OCI-LY1 (cell line): Measurements from ENCODE around the gene SLC4A2.

Source experiments
- H2AFZ ChIP-seq: fragments of 200-600 bp; sonication (generic), shearing (Covaris generic); 2 replicates; pipeline ENCODE4 v1.6.0; 2014; ENCODE audit warnings: antibody characterized with exemption, mild to moderate bottlenecking, low read length
- H3F3A ChIP-seq: fragments of 200-600 bp; sonication (generic), shearing (Covaris generic); 2 replicates; pipeline ENCODE4 v1.6.0; 2014; ENCODE audit warnings: mild to moderate bottlenecking, antibody characterized with exemption, low read length, moderate library complexity; ENCODE audit not compliant: insufficient read depth
- H3K27ac ChIP-seq: fragments of 200-600 bp; sonication (generic); 2 replicates; pipeline ENCODE4 v1.5.1; 2014; ENCODE audit warnings: low read length, mixed run types, mild to moderate bottlenecking, low read depth; ENCODE audit not compliant: poor library complexity, severe bottlenecking
- H3K27me3 ChIP-seq: fragments of 200-600 bp; sonication (generic); 2 replicates; pipeline ENCODE4 v1.6.0; 2014; ENCODE audit warnings: antibody characterized with exemption, mild to moderate bottlenecking, low read length, moderate library complexity; ENCODE audit not compliant: insufficient read depth
- H3K36me3 ChIP-seq: fragments of 200-600 bp; sonication (generic); 2 replicates; pipeline ENCODE4 v1.6.1; 2014; ENCODE audit warnings: mild to moderate bottlenecking, antibody characterized with exemption, low read length, moderate library complexity, mixed read lengths; ENCODE audit not compliant: insufficient read depth
- H3K4me1 ChIP-seq: fragments of 200-600 bp; sonication (generic); 2 replicates; pipeline ENCODE4 v1.5.1; 2014; ENCODE audit warnings: mild to moderate bottlenecking, low read length, moderate library complexity; ENCODE audit not compliant: insufficient read depth, severe bottlenecking
- H3K4me2 ChIP-seq: fragments of 200-600 bp; sonication (generic), shearing (Covaris generic); 2 replicates; pipeline ENCODE4 v1.6.1; 2014; ENCODE audit warnings: low read length
- H3K4me3 ChIP-seq: fragments of 200-600 bp; sonication (generic); 2 replicates; pipeline ENCODE4 v1.5.1; 2014; ENCODE audit warnings: low read length, low read depth, mild to moderate bottlenecking, mixed read lengths; ENCODE audit not compliant: poor library complexity, severe bottlenecking
- H3K79me2 ChIP-seq: fragments of 200-600 bp; shearing (Covaris generic); 2 replicates; pipeline ENCODE4 v1.6.1; 2016; ENCODE audit warnings: mixed run types, low read length, mixed read lengths; ENCODE audit not compliant: insufficient read depth
- H3K9ac ChIP-seq: fragments of 200-600 bp; sonication (generic), shearing (Covaris generic); 2 replicates; pipeline ENCODE4 v1.6.1; 2014; ENCODE audit warnings: mild to moderate bottlenecking, low read length, mixed read lengths
- H3K9me2 ChIP-seq: fragments of 200-600 bp; sonication (generic), shearing (Covaris generic); 2 replicates; pipeline ENCODE4 v1.6.1; 2014; ENCODE audit warnings: low read depth, mild to moderate bottlenecking, low read length, mixed read lengths
- H3K9me3 ChIP-seq: fragments of 200-600 bp; shearing (Covaris generic); 2 replicates; pipeline ENCODE4 v1.6.1; 2014; ENCODE audit warnings: low read length, mixed read lengths
- H4K20me1 ChIP-seq: fragments of 200-600 bp; sonication (generic), shearing (Covaris generic); 2 replicates; pipeline ENCODE4 v1.6.0; 2016; ENCODE audit warnings: mild to moderate bottlenecking, low read length; ENCODE audit not compliant: insufficient read depth
- EZH2 ChIP-seq: fragments of 200-600 bp; sonication (generic), shearing (Covaris generic); IDR thresholded peaks from 2 replicates; pipeline ENCODE4 v1.8.0; 2017; ENCODE audit warnings: borderline replicate concordance, mixed run types, mild to moderate bottlenecking, antibody characterized with exemption, low read length, moderate library complexity, mixed read lengths
- TF ChIP-seq, protein P1 (sequence below): fragments of 200-600 bp; sonication (generic), shearing (Covaris generic); IDR thresholded peaks from 2 replicates; pipeline ENCODE4 v1.5.1; 2017; ENCODE audit warnings: mild to moderate bottlenecking, antibody characterized with exemption, low read length, moderate library complexity, mixed read lengths

SLC4A2 gene

GRCh38 chr7:151082141-151083070, 23.0 kb downstream of the SLC4A2 start:
- Histone ChIP-seq H3K27me3 (0 out of 2 replicates have a peak, but pooled peaks cover 5% of the 10 kb centered on the region), H4K20me1 (no peaks in the 10 kb centered on the region), H3K9me2 (no peaks in the 10 kb centered on the region), H3K4me1 (peaks cover 61% of the 10 kb centered on the region), H2AFZ (no peak overlapping the region), H3K9ac (peak overlapping the region; percentile 92), H3K27ac (peak overlapping the region; percentile 64), H3K4me3 (peak overlapping the region; percentile 82), H3K9me3 (no peaks in the 10 kb centered on the region), H3F3A (peaks cover 4% of the 10 kb centered on the region; the same call in 1 of the 2 replicates), H3K4me2 (peak overlapping the region; percentile 90), H3K79me2 (no peaks in the 10 kb centered on the region), H3K36me3 (peaks cover 4% of the 10 kb centered on the region; the same call in 1 of the 2 replicates)
- no peak for TF ChIP-seq EZH2
- TF ChIP-seq, protein P1, sequence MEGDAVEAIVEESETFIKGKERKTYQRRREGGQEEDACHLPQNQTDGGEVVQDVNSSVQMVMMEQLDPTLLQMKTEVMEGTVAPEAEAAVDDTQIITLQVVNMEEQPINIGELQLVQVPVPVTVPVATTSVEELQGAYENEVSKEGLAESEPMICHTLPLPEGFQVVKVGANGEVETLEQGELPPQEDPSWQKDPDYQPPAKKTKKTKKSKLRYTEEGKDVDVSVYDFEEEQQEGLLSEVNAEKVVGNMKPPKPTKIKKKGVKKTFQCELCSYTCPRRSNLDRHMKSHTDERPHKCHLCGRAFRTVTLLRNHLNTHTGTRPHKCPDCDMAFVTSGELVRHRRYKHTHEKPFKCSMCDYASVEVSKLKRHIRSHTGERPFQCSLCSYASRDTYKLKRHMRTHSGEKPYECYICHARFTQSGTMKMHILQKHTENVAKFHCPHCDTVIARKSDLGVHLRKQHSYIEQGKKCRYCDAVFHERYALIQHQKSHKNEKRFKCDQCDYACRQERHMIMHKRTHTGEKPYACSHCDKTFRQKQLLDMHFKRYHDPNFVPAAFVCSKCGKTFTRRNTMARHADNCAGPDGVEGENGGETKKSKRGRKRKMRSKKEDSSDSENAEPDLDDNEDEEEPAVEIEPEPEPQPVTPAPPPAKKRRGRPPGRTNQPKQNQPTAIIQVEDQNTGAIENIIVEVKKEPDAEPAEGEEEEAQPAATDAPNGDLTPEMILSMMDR: no peak

DNA sequence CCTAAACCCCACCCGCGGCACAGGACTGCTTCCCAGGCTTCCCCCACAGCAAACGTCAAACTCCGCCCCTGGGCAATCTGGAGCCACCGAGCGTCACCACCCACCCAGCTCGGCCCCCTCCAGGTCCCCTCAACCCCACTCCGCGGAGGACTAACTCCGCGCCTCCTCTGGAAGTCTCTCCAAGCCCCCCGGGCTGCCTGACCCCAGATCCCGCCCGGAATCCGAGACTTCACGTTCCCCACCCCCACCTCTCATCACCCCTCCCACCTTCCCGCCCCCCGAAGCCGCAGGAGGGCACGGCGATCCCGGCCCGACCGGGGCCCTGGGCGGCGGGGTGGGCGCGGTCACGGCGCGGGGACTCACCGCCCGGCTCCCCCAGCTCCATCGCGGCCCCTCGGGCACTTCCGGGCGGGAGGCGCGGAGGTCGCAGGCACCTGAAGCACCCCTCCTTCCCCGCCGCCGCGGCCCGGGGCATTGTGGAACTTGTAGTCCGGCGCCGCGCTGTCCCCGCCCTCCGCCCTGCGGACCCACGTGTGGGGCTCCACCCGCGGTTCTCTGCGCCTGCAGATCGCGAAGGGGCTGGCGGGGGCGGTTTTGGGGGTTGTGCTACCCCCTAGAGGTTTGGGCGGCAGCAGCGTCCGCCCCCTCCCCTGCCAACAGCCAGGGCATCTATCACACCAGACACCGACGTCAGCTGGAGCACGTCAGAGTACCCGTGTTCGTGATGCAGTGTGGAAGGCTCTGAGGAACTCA, 23.9 kb downstream of the SLC4A2 start, which contains the start of gene TMUB1:
TMUB1 (minus strand) TSS at position 423 of the 753 bp plus-strand sequence. CDS start 930 bp downstream, outside the sequence.
- 0 out of 2 replicates have a peak within 1 kb of the TSS, but pooled peaks have one; percentile 44 for H2AFZ ChIP-seq
- H3K79me2 ChIP-seq: no peaks in the 10 kb centered on the region
- H3K4me3 ChIP-seq: peak within 1 kb of the TSS; percentile 82
- peak within 1 kb of the TSS; percentile 92 for H3K9ac ChIP-seq
- H3K27ac ChIP-seq: peak within 1 kb of the TSS; percentile 64
- peaks cover 1% of the 10 kb centered on the region for H3F3A ChIP-seq
- peaks cover 61% of the 10 kb centered on the region for H3K4me1 ChIP-seq
- TF ChIP-seq, protein P1: no peak
- no peak for TF ChIP-seq EZH2
- H3K9me3 ChIP-seq: no peaks in the 10 kb centered on the region
- H3K27me3 ChIP-seq: peaks cover 13% of the 10 kb centered on the region
- H3K9me2 ChIP-seq: no peaks in the 10 kb centered on the region
- H3K4me2 ChIP-seq: peak within 1 kb of the TSS; percentile 90
- no peaks in the 10 kb centered on the region for H4K20me1 ChIP-seq
- no peaks in the 10 kb centered on the region; the same call in 1 of the 2 replicates for H3K36me3 ChIP-seq

DNA sequence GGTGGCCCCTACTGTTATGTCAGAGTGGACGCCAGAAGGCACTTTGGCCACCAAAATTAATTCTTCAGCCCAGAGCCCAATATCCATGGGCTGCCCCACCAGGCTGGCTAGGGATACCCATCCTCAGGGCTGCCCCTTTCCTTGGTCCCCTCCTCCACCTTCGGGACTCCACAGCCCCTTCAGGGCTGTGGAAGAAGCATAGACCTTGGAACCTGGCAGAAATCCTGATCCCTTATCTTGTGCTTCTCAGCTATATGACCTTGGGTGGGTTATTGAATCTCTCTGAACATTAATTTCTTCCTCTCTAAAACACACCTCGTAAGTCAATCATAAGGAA, 24.4 kb downstream of the SLC4A2 start:
- H3K4me1 ChIP-seq: peaks cover 55% of the 10 kb centered on the region
- peaks cover 16% of the 10 kb centered on the region for H3K27me3 ChIP-seq
- no peaks in the 10 kb centered on the region for H3K9me2 ChIP-seq
- H3K36me3 ChIP-seq: no peaks in the 10 kb centered on the region; the same call in 1 of the 2 replicates
- peak overlapping the region; percentile 90 for H3K4me2 ChIP-seq
- peak overlapping the region; percentile 92; the same call in 1 of the 2 replicates for H3K9ac ChIP-seq
- no peak overlapping the region for H3K27ac ChIP-seq
- H3K79me2 ChIP-seq: no peaks in the 10 kb centered on the region
- H3K9me3 ChIP-seq: no peaks in the 10 kb centered on the region
- H3F3A ChIP-seq: no peaks in the 10 kb centered on the region; the same call in none of the 2 replicates
- TF ChIP-seq, protein P1: no peak
- no peak for TF ChIP-seq EZH2
- H3K4me3 ChIP-seq: peak overlapping the region; percentile 82
- H4K20me1 ChIP-seq: no peaks in the 10 kb centered on the region
- 0 out of 2 replicates have a peak overlapping the region, but pooled peaks have one; percentile 44 for H2AFZ ChIP-seq
